Measurements from ENCODE around the gene C18orf63. TPM values are rescaled to one million over a fixed set of nuclear protein-coding genes. Genes with fewer than 3 reads are reported as not detected.

The C18orf63 gene
- total and polyA plus RNA-seq, 9 donors, result not detected

DNA sequence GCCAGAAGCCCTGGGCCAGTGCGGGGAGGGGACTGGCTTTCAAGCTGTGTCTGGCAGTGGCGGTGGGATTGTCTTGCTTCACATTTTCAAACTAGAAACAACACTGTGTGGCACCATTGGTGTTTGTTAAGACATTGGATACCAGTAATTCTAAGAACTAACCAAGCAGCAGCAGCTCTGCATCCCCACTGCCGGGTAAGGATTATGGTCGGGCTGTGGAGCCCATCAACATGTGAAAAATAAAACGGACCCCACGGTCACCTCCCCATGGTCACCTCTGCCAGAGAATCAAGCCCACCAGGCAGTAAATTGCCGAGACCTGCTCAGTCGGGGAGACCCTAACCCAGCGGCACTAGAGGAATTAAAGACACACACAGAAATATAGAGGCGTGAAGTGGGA is 65.3 kb downstream of the C18orf63 start:
- no peaks in the 10 kb centered on the region for H3K36me3 ChIP-seq
- 95 to 97% (median 96%) methylated on average over 10 of the region's 10 CpGs for WGBS, 3 donors
- intact Hi-C loops (cut with DNase I), result no loop called here
- H3K4me3 ChIP-seq, result no peak overlapping the region
- H3K9me3 ChIP-seq, result no peaks in the 10 kb centered on the region
- TF ChIP-seq EP300 (IDR thresholded peaks at IDR 0.05), result no peak
- no peak for TF ChIP-seq POLR2A (IDR thresholded peaks at IDR 0.05)
- TF ChIP-seq, protein P1, sequence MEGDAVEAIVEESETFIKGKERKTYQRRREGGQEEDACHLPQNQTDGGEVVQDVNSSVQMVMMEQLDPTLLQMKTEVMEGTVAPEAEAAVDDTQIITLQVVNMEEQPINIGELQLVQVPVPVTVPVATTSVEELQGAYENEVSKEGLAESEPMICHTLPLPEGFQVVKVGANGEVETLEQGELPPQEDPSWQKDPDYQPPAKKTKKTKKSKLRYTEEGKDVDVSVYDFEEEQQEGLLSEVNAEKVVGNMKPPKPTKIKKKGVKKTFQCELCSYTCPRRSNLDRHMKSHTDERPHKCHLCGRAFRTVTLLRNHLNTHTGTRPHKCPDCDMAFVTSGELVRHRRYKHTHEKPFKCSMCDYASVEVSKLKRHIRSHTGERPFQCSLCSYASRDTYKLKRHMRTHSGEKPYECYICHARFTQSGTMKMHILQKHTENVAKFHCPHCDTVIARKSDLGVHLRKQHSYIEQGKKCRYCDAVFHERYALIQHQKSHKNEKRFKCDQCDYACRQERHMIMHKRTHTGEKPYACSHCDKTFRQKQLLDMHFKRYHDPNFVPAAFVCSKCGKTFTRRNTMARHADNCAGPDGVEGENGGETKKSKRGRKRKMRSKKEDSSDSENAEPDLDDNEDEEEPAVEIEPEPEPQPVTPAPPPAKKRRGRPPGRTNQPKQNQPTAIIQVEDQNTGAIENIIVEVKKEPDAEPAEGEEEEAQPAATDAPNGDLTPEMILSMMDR (IDR thresholded peaks at IDR 0.05), result no peak
- H3K4me1 ChIP-seq (ENCODE audit: insufficient read depth), result no peaks in the 10 kb centered on the region
- H3K27ac ChIP-seq, result no peak overlapping the region
- H3K27me3 ChIP-seq, result no peaks in the 10 kb centered on the region
- DNase-seq, result no peak

DNA sequence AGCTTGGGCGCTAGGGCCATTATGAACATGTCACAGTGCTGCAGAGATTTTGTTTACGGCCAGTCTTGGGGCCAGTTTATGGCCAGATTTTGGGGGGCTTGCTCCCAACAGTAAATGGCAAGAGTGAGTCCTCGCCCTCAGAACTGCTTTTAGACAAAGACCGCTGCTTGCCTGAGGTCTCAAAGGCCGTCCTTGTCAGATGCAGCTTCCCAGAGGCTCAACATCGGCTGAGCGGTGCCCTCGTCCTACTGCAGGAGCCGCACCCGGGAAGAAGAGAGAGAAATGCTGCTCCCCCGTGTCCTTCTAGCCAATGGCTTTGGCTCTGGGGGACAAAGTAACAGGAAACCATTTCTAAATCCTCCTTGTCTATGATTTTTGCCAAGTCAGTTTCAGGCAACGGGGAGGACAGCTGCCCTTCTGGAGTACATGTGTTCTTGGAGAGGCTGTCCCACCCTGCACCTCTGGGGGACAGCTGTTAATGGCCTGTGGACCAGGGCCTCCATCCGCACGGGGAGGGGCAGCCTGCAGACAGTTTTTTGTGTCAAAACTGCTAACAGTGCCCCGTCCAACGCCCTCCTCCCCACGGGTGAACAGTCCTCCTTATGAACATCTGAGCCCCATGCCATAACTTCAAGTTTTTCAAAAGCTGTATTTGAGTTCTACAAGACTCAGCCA is 66.1 kb downstream of the C18orf63 start:
- H3K9me3 ChIP-seq, result no peaks in the 10 kb centered on the region
- no peaks in the 10 kb centered on the region for H3K4me1 ChIP-seq (ENCODE audit: insufficient read depth)
- DNase-seq, result no peak
- WGBS, 3 donors, result 89 to 91% (median 90%) methylated on average over 17 of the region's 17 CpGs
- TF ChIP-seq, protein P1 (IDR thresholded peaks at IDR 0.05), result no peak
- no peak for TF ChIP-seq POLR2A (IDR thresholded peaks at IDR 0.05)
- no peak for TF ChIP-seq EP300 (IDR thresholded peaks at IDR 0.05)
- intact Hi-C loops (cut with DNase I), result no loop called here
- no peaks in the 10 kb centered on the region for H3K36me3 ChIP-seq
- no peak overlapping the region for H3K4me3 ChIP-seq
- no peak overlapping the region for H3K27ac ChIP-seq
- H3K27me3 ChIP-seq, result no peaks in the 10 kb centered on the region

DNA sequence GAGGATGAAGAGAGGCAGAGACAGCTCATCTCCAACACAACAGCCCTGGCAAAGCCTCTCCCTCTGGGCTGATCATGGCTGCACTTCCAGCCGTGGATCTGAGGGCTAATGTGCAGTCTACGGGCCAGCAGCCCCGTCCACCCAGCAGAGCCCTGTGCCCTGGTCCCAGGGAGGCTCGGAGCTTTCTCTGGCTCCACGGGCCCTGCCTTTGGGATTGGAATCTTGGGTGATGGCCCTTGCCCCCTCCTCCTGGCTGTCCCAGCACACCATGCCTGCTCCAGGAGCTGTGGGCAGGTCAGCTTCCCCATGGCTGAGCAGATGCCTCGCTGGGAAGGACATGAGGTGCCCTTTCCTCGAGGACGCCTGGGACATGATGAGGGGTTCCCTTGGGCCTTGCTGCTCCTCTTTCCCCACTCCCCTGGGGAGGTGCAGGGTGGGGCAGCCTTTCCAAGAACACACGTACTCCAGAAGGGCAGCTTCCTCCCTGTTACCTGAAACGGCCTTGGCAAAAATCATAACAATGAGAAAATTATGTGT is 66.9 kb downstream of the C18orf63 start:
- H3K36me3 ChIP-seq, result no peaks in the 10 kb centered on the region
- no peaks in the 10 kb centered on the region for H3K4me1 ChIP-seq (ENCODE audit: insufficient read depth)

DNA sequence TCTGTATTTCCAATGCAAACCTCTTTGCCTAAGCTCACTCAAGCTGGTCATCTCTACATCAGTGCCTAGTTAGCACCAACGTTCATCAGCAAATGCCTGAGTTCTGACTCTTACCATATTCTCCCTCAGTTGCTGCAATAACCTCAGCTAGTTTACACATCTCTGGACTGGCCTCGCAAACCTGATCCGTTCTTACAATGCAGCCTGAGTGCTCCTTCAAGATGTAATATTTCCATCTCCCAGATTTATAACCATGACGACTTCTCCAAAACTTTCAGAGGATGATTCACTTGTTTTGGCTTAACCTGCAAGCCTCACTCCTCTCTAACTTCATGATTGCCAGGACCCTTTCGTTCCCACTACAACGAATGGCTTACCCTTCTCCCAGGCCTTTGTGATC is 71.7 kb downstream of the C18orf63 start:
- no peak overlapping the region for H3K27ac ChIP-seq
- no peaks in the 10 kb centered on the region for H3K4me1 ChIP-seq (ENCODE audit: insufficient read depth)
- 47 to 54% (median 47%) methylated on average over 6 of the region's 6 CpGs for WGBS, 3 donors
- no peak overlapping the region for H3K4me3 ChIP-seq
- H3K27me3 ChIP-seq, result no peaks in the 10 kb centered on the region
- intact Hi-C loops (cut with DNase I), result no loop called here
- TF ChIP-seq, protein P1 (IDR thresholded peaks at IDR 0.05), result no peak
- TF ChIP-seq EP300 (IDR thresholded peaks at IDR 0.05) (no peak), POLR2A (IDR thresholded peaks at IDR 0.05) (no peak)
- no peaks in the 10 kb centered on the region for H3K36me3 ChIP-seq
- DNase-seq, result no peak
- H3K9me3 ChIP-seq, result no peaks in the 10 kb centered on the region

More for the DNA sequence above, 66.9 kb downstream of the C18orf63 start:
- 81 to 93% (median 84%) methylated on average over 10 of the region's 10 CpGs for WGBS, 3 donors
- no peak overlapping the region for H3K27ac ChIP-seq
- intact Hi-C loops (cut with DNase I), result no loop called here
- H3K27me3 ChIP-seq, result no peaks in the 10 kb centered on the region
- TF ChIP-seq EP300 (IDR thresholded peaks at IDR 0.05) (no peak), POLR2A (IDR thresholded peaks at IDR 0.05) (no peak)
- TF ChIP-seq, protein P1 (IDR thresholded peaks at IDR 0.05), result no peak
- DNase-seq, result no peak
- no peaks in the 10 kb centered on the region for H3K9me3 ChIP-seq
- no peak overlapping the region for H3K4me3 ChIP-seq

Data from ovary (tissue), 9 donors.